Hepatocyte (in vitro differentiated cells): ENCODE measurements around the gene DTNBP1.

Experiments
- CTCF ChIP-seq: fragments of 200-600 bp; sonication (generic); IDR thresholded peaks from 2 replicates; pipeline ENCODE4 v1.5.1; 2016; ENCODE audit warnings: antibody characterized with exemption, mild to moderate bottlenecking; ENCODE audit not compliant: poor library complexity
- EZH2 ChIP-seq: fragments of 200-600 bp; sonication (generic); IDR thresholded peaks from 2 replicates; pipeline ENCODE4 v1.6.1; 2016; ENCODE audit warnings: antibody characterized with exemption, mild to moderate bottlenecking, borderline replicate concordance
- EZH2phosphoT487 ChIP-seq: fragments of 200-600 bp; sonication (generic); IDR thresholded peaks from one replicate; pipeline ENCODE4 v1.6.1; 2018; ENCODE audit warnings: antibody characterized with exemption, mild to moderate bottlenecking, low read depth, moderate library complexity; ENCODE audit not compliant: unreplicated experiment, severe bottlenecking

- TF ChIP-seq CTCF (no peak), EZH2 (no peak), EZH2phosphoT487 (no peak)
Measured at GRCh38 chr6:15504581-15505350, 158.1 kb downstream of the DTNBP1 start.
